ENCODE measurements around the gene FSHR. TPM values are rescaled to one million over a fixed set of nuclear protein-coding genes. Genes with fewer than 3 reads are reported as not detected.

The FSHR gene
- total RNA-seq, 2 experiments from 2014 or later: not detected

DNA sequence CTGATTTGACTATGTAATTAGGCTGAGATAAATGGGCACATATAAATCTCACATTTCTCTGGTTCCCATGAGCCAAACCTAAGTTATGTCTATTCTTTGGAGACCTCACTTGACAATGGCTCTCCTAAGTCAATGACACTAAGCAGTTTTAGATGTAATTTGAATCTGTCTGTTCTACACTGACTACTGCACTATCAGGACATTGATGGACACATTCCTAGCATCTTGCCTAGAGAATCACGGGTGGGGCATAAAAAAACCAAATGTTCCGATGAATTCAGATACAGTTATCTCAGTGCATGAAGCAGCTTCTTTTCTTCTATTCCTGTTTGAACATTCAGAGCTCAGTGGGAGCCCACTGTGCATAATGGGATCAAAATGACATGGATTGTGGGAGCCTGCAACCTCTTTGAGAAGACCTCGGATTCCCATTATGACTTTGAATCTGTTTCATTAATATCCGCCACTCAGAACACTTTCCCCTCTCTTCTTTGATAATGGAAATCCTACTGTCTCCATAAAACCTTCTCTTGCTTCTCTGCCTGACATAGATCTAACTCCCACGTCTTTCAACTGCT is 110.8 kb downstream of the FSHR start:
- no peak for DNase-seq
- CTCF ChIA-PET: interaction anchor here (0.7 kb wide), 1 partner anchor 46 kb away, joined by 3 read pairs; no protein-coding TSS in a partner anchor
- no peaks in the 10 kb centered on the region for H3K4me1 Mint-ChIP-seq (ENCODE audit: low read depth)
- H3K36me3 Mint-ChIP-seq (ENCODE audit: low read depth): no peaks in the 10 kb centered on the region
- H3K27ac Mint-ChIP-seq: no peak overlapping the region
- H3K9me3 Mint-ChIP-seq: peaks cover 2% of the 10 kb centered on the region
- no peak overlapping the region for H3K4me3 Mint-ChIP-seq
- H3K27me3 Mint-ChIP-seq (ENCODE audit: low read depth): no peaks in the 10 kb centered on the region
- intact Hi-C loops (cut with micrococcal nuclease): no loop called here

DNA sequence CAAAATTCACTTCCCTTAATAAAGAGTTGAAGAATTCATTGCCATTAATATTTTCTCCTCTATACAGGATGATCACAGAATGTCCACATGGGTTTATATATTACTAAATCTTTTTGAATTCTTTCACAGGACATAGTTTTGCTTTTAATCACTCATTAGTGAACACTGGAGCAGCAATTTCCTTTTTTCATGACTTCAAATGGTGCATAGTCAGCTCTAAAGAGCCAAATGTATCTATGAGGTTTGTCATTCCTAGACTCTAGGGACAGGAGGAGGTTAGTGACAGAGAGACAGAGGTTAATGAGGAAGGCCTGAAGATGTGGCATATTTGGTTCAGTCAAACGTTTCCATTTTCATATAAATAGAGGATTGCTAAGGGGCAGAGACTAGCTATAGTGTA is 111.8 kb downstream of the FSHR start:
- no peaks in the 10 kb centered on the region for H3K36me3 Mint-ChIP-seq (ENCODE audit: low read depth)
- peaks cover 2% of the 10 kb centered on the region for H3K9me3 Mint-ChIP-seq
- intact Hi-C loops (cut with micrococcal nuclease): no loop called here
- H3K27ac Mint-ChIP-seq: no peak overlapping the region
- no peak overlapping the region for H3K4me3 Mint-ChIP-seq
- no peaks in the 10 kb centered on the region for H3K4me1 Mint-ChIP-seq (ENCODE audit: low read depth)
- CTCF ChIA-PET: interaction anchor here (0.8 kb wide), 1 partner anchor 94 kb away, joined by 3 read pairs; no protein-coding TSS in a partner anchor
- DNase-seq: no peak
- no peaks in the 10 kb centered on the region for H3K27me3 Mint-ChIP-seq (ENCODE audit: low read depth)

DNA sequence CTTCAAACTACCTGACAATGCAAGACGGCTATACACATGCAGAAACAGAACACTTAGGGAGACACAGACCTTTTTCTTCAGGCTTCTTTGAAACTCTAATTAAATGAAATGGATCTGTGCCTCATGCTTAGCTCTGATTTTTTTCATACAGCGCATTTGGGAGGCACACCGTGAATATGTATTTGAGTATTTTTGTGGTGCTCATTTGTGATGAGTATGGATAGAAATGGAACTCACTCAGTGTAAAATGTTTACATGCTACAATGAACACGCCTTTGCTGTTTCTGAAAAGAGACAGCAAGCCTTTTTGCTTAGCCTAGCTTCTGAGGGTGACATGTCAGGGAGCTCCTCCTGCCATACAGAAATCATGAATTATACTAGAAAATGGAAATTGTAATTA is 113.3 kb downstream of the FSHR start:
- H3K27me3 Mint-ChIP-seq (ENCODE audit: low read depth): no peaks in the 10 kb centered on the region
- no peak overlapping the region for H3K27ac Mint-ChIP-seq
- CTCF ChIA-PET: no interaction called here
- no peak for DNase-seq
- H3K4me1 Mint-ChIP-seq (ENCODE audit: low read depth): no peaks in the 10 kb centered on the region
- intact Hi-C loops (cut with micrococcal nuclease): no loop called here
- H3K4me3 Mint-ChIP-seq: no peak overlapping the region
- no peaks in the 10 kb centered on the region for H3K36me3 Mint-ChIP-seq (ENCODE audit: low read depth)
- H3K9me3 Mint-ChIP-seq: peaks cover 2% of the 10 kb centered on the region

DNA sequence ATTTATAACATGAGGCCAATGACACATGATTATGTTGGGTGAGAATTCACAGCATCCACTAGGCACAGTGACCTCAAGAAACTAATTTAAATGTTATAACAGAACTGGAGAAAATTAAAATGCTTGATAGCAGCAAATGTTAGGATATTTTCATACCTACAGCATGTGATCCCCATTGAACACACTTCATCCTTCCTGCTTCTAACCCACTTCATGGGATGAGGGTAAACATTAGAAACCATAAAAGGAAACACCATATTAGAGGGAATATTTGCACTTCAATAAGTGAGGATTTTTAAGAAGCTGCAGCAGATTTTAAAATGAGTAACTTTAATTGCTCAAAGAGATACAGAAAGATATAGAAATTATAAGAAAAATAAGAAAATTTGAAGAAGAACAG is 117.1 kb downstream of the FSHR start:
- no peaks in the 10 kb centered on the region for H3K9me3 Mint-ChIP-seq
- intact Hi-C loops (cut with micrococcal nuclease): no loop called here
- CTCF ChIA-PET: no interaction called here
- H3K27me3 Mint-ChIP-seq (ENCODE audit: low read depth): no peaks in the 10 kb centered on the region
- H3K4me1 Mint-ChIP-seq (ENCODE audit: low read depth): no peaks in the 10 kb centered on the region
- H3K27ac Mint-ChIP-seq: no peak overlapping the region
- H3K36me3 Mint-ChIP-seq (ENCODE audit: low read depth): no peaks in the 10 kb centered on the region
- no peak overlapping the region for H3K4me3 Mint-ChIP-seq
- no peak for DNase-seq

DNA sequence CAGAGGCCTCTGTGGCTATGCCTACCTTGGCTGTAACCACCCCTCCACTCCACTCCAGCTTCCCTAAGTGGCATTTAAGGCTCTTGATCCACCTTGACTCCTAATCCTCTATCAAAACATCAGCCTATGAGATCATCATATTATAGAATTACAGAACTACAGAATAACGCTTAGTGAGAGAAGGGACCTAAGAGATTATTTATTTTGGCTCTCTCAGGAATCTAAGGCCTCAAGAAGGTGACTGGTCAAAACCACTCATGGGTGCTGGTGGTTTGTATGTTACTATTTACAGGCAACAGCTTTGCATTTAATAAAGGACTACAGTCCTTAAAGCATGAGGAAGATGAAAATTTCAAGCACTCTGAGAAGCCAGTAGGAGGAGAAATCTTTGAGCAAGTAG is 118.8 kb downstream of the FSHR start:
- CTCF ChIA-PET: no interaction called here
- Mint-ChIP-seq H3K4me1 (ENCODE audit: low read depth) (no peaks in the 10 kb centered on the region), H3K36me3 (ENCODE audit: low read depth) (no peaks in the 10 kb centered on the region), H3K27me3 (ENCODE audit: low read depth) (no peaks in the 10 kb centered on the region), H3K27ac (no peak overlapping the region), H3K9me3 (no peaks in the 10 kb centered on the region), H3K4me3 (no peak overlapping the region)
- intact Hi-C loops (cut with micrococcal nuclease): no loop called here
- DNase-seq: no peak

DNA sequence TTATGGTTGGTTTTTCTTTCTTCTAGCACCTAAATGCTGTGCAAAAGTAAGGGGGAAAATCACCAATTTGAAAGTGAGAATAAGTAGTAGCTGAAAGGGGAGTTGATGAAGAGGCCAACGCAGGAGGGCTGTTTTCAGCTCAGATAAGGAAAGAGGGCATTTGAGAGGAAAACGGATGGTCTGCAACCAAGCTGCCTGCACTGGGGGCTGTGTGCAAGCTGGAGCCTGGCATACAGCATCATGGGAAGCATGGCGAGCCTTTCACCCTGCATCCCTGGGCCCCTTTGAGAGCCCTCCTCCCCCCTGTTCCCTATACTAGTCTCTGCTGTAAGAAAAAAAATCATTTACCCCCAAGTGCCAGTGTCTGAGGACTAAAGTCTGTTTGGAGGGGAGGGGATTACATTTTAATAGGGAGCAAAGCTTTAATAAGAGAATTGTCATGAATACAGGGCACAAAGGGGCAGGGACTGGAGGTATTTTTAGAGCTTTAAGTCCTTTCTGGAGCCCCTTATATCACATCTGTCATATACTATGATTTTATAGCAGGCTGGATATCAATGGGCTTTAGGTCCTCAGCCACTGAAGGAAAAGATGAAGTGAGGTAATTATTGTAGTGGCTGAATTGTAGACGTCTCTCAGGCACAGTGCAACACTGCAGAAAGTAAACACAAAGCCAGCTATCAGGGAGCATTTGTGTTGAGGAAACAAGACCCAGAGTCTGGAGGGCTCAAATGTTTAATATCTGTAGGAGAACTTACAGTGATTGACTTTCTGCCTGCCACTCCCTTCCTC is 120.7 kb downstream of the FSHR start:
- no peaks in the 10 kb centered on the region for H3K4me1 Mint-ChIP-seq (ENCODE audit: low read depth)
- H3K27me3 Mint-ChIP-seq (ENCODE audit: low read depth): no peaks in the 10 kb centered on the region
- no peak overlapping the region for H3K27ac Mint-ChIP-seq
- no peaks in the 10 kb centered on the region for H3K36me3 Mint-ChIP-seq (ENCODE audit: low read depth)
- no peak for DNase-seq
- no peak overlapping the region for H3K4me3 Mint-ChIP-seq
- no peaks in the 10 kb centered on the region for H3K9me3 Mint-ChIP-seq
- CTCF ChIA-PET: no interaction called here
- intact Hi-C loops (cut with micrococcal nuclease): no loop called here

DNA sequence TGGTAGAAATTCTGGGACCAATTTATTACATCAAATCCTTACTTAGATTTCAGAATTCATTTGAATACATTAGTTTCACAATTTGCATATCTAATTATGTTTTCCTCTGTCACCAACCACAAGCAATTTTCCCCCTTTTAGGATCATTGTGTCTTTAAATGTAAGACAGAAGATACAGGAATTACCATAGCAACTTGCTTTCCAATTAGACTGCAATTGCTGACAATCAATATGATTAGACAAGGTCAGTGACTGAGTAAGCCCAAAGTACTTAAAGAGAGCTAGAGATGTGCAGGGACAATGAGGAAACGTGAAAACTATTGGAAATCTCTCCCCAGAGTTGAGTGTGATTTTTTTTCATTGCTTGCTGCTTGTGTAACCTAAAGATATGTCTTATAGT is 121.4 kb downstream of the FSHR start:
- Mint-ChIP-seq H3K36me3 (ENCODE audit: low read depth) (no peaks in the 10 kb centered on the region), H3K4me1 (ENCODE audit: low read depth) (no peaks in the 10 kb centered on the region), H3K27me3 (ENCODE audit: low read depth) (no peaks in the 10 kb centered on the region), H3K4me3 (no peak overlapping the region), H3K9me3 (no peaks in the 10 kb centered on the region), H3K27ac (no peak overlapping the region)
- DNase-seq: no peak
- intact Hi-C loops (cut with micrococcal nuclease): no loop called here
- CTCF ChIA-PET: no interaction called here

DNA sequence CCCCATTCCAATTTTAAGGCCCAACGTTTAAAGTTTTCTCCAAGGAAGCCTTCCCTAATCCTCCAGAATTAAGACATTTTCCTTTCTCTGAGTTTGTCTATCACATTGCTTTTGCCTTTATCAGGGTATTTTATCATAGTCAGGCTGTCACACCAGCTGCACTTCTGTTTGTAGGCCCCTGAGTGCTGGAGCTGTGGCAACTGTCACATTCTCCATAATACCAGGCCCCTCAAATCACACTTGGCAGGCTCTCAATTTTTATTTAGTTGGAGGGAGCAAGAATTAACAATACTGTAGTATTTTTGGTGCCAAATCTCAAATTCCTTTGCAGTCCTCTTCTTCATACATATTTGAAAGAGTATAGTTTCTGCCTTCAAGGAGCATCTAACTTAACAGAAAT is 122.2 kb downstream of the FSHR start:
- Mint-ChIP-seq H3K27me3 (ENCODE audit: low read depth) (no peaks in the 10 kb centered on the region), H3K36me3 (ENCODE audit: low read depth) (no peaks in the 10 kb centered on the region), H3K9me3 (no peaks in the 10 kb centered on the region), H3K27ac (no peak overlapping the region), H3K4me1 (ENCODE audit: low read depth) (no peaks in the 10 kb centered on the region), H3K4me3 (no peak overlapping the region)
- CTCF ChIA-PET: no interaction called here
- intact Hi-C loops (cut with micrococcal nuclease): no loop called here
- no peak for DNase-seq

DNA sequence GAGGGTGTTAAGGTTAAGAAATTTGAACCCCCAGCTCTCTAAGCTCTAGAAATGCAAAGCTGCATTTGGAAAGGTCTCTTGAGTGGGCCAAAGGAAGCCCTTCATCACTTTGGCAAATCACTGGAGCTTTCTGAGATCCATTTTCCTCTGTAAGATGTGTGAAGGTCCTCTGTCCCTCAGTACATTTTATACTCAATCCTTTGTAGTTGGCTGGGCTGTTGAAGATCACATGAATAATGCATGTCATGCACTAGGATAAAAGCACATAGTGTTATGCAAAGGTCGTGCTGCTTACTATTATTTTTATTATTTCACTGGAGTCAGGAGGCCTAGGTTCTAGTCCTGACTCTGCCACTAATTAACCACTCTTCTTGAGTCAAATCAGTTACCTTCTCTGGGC is 124.9 kb downstream of the FSHR start:
- CTCF ChIA-PET: no interaction called here
- intact Hi-C loops (cut with micrococcal nuclease): no loop called here

DNA sequence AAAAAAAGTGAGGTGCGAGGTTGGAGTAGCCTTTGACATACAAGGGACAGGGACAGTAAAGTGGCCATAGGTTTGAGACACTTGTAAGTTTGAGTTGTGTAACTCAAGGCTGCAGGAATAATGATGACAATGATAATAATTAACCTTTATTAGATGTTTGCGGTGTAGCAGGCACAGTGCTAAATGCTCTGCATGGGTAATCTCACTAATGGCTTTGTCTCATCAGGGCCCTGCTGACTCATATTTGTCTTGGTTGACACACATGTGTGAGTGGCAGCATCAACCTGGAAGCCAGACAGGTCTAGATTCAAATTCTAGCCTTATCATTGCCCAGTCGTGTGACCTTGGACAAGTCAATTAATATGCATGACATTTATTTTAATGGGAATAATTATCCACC is 126.2 kb downstream of the FSHR start:
- no peaks in the 10 kb centered on the region for H3K4me1 Mint-ChIP-seq (ENCODE audit: low read depth)
- intact Hi-C loops (cut with micrococcal nuclease): no loop called here
- no peak overlapping the region for H3K27ac Mint-ChIP-seq
- no peak overlapping the region for H3K4me3 Mint-ChIP-seq
- H3K27me3 Mint-ChIP-seq (ENCODE audit: low read depth): no peaks in the 10 kb centered on the region
- DNase-seq: no peak
- H3K9me3 Mint-ChIP-seq: no peaks in the 10 kb centered on the region
- CTCF ChIA-PET: no interaction called here
- H3K36me3 Mint-ChIP-seq (ENCODE audit: low read depth): no peaks in the 10 kb centered on the region

More for the DNA sequence above, 124.9 kb downstream of the FSHR start:
- Mint-ChIP-seq H3K36me3 (ENCODE audit: low read depth) (no peaks in the 10 kb centered on the region), H3K27me3 (ENCODE audit: low read depth) (no peaks in the 10 kb centered on the region), H3K27ac (no peak overlapping the region), H3K4me3 (no peak overlapping the region), H3K4me1 (ENCODE audit: low read depth) (no peaks in the 10 kb centered on the region), H3K9me3 (no peaks in the 10 kb centered on the region)
- no peak for DNase-seq

DNA sequence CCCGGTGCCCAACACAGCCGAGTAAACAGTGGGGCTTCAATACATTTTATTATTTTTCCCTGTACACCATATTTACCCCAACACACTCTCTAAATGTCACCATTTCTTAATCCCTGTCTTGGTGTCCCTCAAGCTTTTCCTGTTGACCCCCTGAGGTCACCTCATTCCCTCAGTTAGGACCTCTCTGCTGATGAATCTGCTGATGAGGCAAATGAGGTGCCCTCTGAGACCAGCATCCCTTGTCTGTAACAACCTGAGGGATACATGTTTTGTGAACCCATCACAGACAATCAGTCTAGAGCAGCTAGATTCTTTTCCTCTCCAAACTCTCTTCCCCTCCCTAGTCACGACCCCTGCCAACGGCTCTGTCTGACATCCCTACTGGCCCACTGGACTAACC is 127.6 kb downstream of the FSHR start:
- H3K9me3 Mint-ChIP-seq: no peaks in the 10 kb centered on the region
- no peak for DNase-seq
- H3K27me3 Mint-ChIP-seq (ENCODE audit: low read depth): no peaks in the 10 kb centered on the region
- no peak overlapping the region for H3K27ac Mint-ChIP-seq
- H3K4me1 Mint-ChIP-seq (ENCODE audit: low read depth): no peaks in the 10 kb centered on the region
- no peak overlapping the region for H3K4me3 Mint-ChIP-seq
- no peaks in the 10 kb centered on the region for H3K36me3 Mint-ChIP-seq (ENCODE audit: low read depth)
- intact Hi-C loops (cut with micrococcal nuclease): no loop called here
- CTCF ChIA-PET: no interaction called here

DNA sequence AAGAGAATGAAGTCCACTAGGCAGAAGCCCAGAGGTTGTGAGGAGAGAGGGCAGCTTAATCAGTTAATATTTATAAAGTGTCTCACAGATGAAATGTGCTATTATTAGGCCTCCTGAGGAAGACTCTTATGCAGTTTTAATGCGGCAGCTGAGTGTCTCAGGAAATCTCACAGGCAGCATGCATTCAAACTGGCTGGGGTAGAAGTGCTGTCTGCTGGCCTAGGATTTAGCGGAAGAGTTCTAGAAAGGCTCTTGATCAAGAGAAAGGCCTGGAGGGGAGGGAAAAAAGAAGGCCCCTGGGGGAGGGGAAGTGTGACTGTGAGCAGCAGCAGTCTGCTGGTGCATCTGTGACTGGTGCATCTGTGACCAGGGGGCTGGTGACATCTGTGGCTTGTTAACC is 133.0 kb downstream of the FSHR start:
- Mint-ChIP-seq H3K9me3 (no peaks in the 10 kb centered on the region), H3K27me3 (ENCODE audit: low read depth) (no peaks in the 10 kb centered on the region), H3K36me3 (ENCODE audit: low read depth) (peaks cover 1% of the 10 kb centered on the region), H3K4me1 (ENCODE audit: low read depth) (no peaks in the 10 kb centered on the region), H3K27ac (no peak overlapping the region), H3K4me3 (no peak overlapping the region)
- intact Hi-C loops (cut with micrococcal nuclease): no loop called here
- CTCF ChIA-PET: no interaction called here
- no peak for DNase-seq

DNA sequence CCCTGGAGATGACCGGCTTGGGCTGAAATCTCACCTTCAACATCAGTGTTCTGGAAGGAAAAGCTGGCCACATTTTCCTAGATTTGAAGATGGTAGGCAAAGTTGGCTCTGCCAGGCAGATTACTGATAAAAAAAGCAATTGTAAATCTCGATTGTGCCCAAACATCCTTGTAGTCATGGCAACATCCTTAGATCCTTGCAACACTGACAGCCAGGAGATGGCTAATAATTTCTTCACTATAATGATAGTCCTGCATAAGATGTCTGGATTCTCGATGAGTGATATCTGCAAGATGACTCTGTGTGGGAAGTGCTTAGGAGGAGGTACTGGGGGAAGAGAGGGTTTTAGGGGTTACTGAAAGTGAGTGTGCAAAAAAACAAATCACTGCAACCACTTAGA is 149.1 kb downstream of the FSHR start:
- Mint-ChIP-seq H3K27ac (no peak overlapping the region), H3K4me1 (ENCODE audit: low read depth) (no peaks in the 10 kb centered on the region), H3K27me3 (ENCODE audit: low read depth) (no peaks in the 10 kb centered on the region), H3K36me3 (ENCODE audit: low read depth) (no peaks in the 10 kb centered on the region), H3K4me3 (no peak overlapping the region), H3K9me3 (peaks cover 2% of the 10 kb centered on the region)
- no peak for DNase-seq
- intact Hi-C loops (cut with micrococcal nuclease): no loop called here
- CTCF ChIA-PET: no interaction called here
